ACC112 (cell line): ENCODE results near the gene NNAT.

ENCODE experiments used
- H2AFZ ChIP-seq: fragments of 200-600 bp; sonication (generic); one replicate; pipeline ENCODE4 v1.6.0; 2017; ENCODE audit warnings: antibody characterized with exemption, low read length; ENCODE audit not compliant: unreplicated experiment
- H3K27ac ChIP-seq: fragments of 200-600 bp; sonication (generic); 2 replicates; pipeline ENCODE4 v1.5.1; 2014; ENCODE audit warnings: low read depth, mild to moderate bottlenecking, antibody characterized with exemption, low read length, moderate library complexity
- H3K27me3 ChIP-seq: fragments of 200-600 bp; sonication (generic); 2 replicates; pipeline ENCODE4 v1.6.1; 2014; ENCODE audit warnings: mild to moderate bottlenecking, antibody characterized with exemption, low read length, moderate library complexity, mixed read lengths; ENCODE audit not compliant: insufficient read depth
- H3K36me3 ChIP-seq: fragments of 200-600 bp; sonication (generic); 2 replicates; pipeline ENCODE4 v1.6.1; 2016; ENCODE audit warnings: mild to moderate bottlenecking, antibody characterized with exemption, low read length, moderate library complexity, mixed read lengths; ENCODE audit not compliant: insufficient read depth
- H3K4me1 ChIP-seq: fragments of 200-600 bp; sonication (generic); one replicate; pipeline ENCODE4 v1.6.1; 2016; ENCODE audit warnings: low read length, mixed read lengths; ENCODE audit not compliant: insufficient read depth, unreplicated experiment, control insufficient read depth
- H3K4me3 ChIP-seq: fragments of 200-600 bp; sonication (generic); 2 replicates; pipeline ENCODE4 v1.5.1; 2014; ENCODE audit warnings: mild to moderate bottlenecking, low read depth, low read length
- H3K79me2 ChIP-seq: fragments of 200-600 bp; sonication (generic); one replicate; pipeline ENCODE4 v1.6.0; 2016; ENCODE audit warnings: low read length; ENCODE audit not compliant: control insufficient read depth, unreplicated experiment, insufficient read depth

The NNAT gene

DNA sequence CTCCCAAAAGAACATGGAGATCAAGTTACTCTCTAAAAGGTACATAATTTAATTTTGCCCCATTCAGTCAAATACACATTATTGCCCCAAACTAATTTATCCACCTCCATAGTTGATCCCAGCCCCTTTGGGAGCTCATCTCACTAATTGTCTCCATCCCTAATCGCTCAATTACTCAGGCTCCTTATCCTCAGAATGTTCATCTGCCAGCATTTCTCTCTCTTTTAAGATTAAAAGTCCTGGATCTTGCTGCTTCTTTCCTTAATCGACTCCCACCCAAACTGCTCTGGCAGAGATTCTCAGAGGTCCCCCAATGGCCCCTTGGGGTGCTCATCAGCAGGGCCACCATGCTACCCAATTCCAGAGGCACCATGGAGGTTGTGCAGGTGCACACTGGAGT lies 18.4 kb upstream of the NNAT start:
- Histone ChIP-seq H3K4me3 (no peak overlapping the region), H3K36me3 (no peaks in the 10 kb centered on the region), H2AFZ (no peak overlapping the region), H3K27ac (no peak overlapping the region), H3K27me3 (no peaks in the 10 kb centered on the region), H3K4me1 (no peaks in the 10 kb centered on the region), H3K79me2 (no peaks in the 10 kb centered on the region)

DNA sequence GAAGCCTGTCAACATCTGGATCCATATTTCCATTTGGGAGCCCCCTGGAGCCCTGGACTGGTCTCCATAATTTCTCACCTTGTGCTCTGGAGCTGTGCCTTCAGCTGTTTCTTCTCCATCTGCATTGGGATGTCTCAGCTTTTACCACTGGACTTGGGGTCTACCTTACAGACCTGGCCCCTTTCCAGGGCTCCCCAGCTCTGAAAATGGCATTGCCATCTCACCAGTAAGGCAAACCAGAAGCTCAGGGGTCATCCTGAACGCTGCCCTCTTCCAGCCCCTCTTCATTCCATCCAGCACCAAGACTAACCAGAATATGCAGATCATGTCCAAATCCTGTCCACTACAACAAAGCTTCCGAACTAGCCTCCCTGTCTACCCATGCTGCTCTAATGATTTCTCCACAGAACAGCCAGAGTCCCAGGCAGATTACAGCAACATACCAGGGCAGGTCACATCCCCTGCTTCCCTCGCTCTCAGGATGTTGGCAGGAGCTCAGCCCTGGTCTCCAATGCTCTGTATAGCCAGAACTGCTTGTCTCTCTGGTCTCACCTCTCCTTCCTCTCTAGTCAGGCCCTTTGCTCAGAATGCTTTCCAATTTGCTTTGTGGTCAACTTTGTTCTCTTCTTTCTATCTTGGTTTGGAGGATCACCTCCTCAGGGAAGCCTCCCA lies 17.7 kb upstream of the NNAT start:
- H3K27me3 ChIP-seq: no peaks in the 10 kb centered on the region
- no peaks in the 10 kb centered on the region for H3K79me2 ChIP-seq
- H2AFZ ChIP-seq: no peak overlapping the region
- H3K4me1 ChIP-seq: no peaks in the 10 kb centered on the region
- no peak overlapping the region for H3K4me3 ChIP-seq
- H3K36me3 ChIP-seq: no peaks in the 10 kb centered on the region
- H3K27ac ChIP-seq: no peak overlapping the region

DNA sequence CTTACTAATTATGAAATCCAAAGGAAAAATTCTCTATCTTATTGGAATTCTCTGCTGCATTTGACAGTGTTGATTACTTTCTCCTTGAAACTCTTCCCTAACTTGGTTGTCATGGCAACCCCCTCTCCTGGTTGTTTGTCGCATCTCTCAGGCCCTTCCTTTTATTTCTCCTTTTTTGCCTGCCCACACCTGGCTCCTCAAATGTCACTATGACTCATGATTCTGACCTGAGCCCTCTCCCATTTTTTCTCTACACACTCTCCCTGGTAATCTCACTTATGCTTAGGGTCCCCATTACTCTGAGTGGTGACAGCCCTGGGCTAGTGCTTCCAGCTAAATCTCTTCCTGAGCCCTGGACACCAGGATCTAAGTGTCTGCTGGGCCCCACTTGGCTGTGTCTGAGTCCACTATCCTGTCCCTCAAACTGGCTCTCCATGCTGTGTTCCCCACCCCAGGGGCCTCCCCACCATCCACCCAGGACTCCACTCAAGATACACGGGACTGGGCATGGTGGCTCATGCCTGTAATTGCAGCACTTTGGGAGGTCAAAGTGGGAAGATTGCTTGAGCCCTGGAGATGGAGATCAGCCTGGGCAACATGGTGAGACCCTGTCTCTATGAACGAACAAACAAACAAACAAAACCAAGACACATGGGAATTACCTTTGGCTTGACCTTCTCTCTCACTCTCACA lies 16.5 kb upstream of the NNAT start:
- no peak overlapping the region for H2AFZ ChIP-seq
- H3K4me3 ChIP-seq: no peak overlapping the region
- no peaks in the 10 kb centered on the region for H3K27me3 ChIP-seq
- H3K36me3 ChIP-seq: 0 out of 2 replicates have a peak, but pooled peaks cover 3% of the 10 kb centered on the region
- no peaks in the 10 kb centered on the region for H3K4me1 ChIP-seq
- no peaks in the 10 kb centered on the region for H3K79me2 ChIP-seq
- no peak overlapping the region for H3K27ac ChIP-seq

DNA sequence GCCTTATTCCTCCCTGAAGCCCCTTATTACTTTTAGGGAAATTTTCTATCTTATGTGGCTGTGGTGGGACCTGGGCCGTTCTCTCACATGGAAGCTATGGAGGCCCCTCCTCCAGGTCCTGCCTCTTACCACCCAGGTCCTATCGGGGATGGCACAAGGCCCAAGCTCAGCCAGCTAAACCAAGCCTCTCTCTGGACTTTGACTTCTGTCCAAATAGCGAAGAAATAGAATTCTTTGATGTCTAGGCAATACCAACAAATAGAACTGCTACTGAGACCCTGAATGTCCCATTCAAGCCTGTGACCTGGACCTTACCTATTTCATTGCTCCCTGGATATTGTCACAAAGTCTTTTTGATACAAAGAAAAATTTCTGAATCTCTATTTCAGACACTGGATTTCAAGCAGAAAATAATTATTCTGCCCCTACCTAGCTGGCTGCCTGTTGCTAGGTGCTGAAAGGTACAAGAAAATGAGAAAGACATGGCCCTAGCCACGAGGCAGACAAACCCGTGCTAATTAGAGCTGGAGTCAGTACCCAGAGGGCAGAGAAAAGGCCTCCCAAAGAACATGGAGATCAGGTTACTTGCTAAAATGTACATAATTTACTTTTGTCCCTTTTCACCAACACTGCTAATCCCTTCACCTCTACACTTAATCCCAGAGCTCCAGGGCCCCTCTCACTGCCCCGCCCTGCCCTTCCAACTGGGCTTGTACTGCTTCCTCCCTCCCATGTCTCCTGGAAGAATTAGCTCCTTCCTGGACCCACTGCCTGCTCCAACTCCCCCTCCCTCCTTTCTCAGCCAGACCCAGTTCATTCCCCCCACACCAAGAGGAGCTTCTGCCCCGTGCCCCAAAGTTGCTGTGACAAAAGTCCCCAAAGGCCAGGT lies 15.5 kb upstream of the NNAT start:
- H3K4me1 ChIP-seq: no peaks in the 10 kb centered on the region
- no peaks in the 10 kb centered on the region for H3K79me2 ChIP-seq
- no peak overlapping the region for H3K27ac ChIP-seq
- no peak overlapping the region for H2AFZ ChIP-seq
- H3K36me3 ChIP-seq: 0 out of 2 replicates have a peak, but pooled peaks cover 3% of the 10 kb centered on the region
- H3K4me3 ChIP-seq: no peak overlapping the region
- H3K27me3 ChIP-seq: no peaks in the 10 kb centered on the region

DNA sequence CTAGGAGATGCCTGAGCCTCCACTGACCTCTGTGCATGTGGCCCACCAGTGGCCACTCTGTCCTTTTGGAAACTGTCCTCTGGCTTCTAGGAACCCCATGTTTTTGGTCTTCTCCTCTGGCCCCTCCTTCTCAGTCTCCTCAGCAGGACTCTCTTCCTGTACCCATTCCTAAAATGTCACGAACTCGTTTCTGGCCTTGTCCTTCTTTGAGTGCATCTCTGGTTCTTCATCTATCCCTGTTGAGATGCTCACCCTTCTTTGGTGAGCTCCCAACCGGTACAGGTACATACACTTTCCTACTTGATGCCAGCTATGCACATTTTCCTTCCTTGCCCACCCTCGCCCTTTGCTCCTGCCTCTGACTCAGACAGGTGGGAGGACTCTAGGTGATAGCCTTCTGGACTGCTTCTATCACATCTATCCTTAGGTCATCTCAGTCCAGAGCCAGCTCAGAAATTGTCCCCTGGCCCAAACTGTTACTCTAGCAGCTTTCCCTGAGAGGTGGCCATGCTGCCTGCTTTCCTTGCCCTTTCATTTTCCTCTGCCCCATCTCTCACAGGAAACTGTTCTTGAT lies 14.8 kb upstream of the NNAT start:
- Histone ChIP-seq H2AFZ (no peak overlapping the region), H3K79me2 (no peaks in the 10 kb centered on the region), H3K4me3 (no peak overlapping the region), H3K27me3 (no peaks in the 10 kb centered on the region), H3K36me3 (0 out of 2 replicates have a peak, but pooled peaks cover 3% of the 10 kb centered on the region), H3K4me1 (no peaks in the 10 kb centered on the region), H3K27ac (no peak overlapping the region)

DNA sequence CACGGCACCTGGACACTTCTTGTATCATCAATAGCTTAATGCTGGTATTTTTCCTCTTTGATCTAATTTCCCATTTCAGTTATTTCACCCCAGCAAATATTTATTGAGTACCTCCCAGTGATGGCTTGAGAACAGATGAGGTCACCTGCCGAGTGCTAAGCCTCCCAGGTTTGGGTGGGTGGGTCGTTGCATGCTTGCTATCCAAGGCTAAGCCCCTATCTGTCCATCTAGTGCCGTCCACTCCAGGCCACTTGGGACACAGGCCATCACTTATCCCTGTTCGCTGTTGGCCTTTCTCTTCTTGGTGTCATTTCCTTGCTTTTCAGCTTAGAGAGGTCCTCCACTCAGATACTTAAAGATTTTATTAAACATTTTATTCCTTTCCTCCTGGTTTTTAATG lies 10.8 kb upstream of the NNAT start:
- Histone ChIP-seq H3K27me3 (no peaks in the 10 kb centered on the region), H3K4me3 (no peak overlapping the region), H3K4me1 (peaks cover 13% of the 10 kb centered on the region), H3K36me3 (0 out of 2 replicates have a peak, but pooled peaks cover 12% of the 10 kb centered on the region), H2AFZ (no peak overlapping the region), H3K27ac (no peak overlapping the region), H3K79me2 (no peaks in the 10 kb centered on the region)

DNA sequence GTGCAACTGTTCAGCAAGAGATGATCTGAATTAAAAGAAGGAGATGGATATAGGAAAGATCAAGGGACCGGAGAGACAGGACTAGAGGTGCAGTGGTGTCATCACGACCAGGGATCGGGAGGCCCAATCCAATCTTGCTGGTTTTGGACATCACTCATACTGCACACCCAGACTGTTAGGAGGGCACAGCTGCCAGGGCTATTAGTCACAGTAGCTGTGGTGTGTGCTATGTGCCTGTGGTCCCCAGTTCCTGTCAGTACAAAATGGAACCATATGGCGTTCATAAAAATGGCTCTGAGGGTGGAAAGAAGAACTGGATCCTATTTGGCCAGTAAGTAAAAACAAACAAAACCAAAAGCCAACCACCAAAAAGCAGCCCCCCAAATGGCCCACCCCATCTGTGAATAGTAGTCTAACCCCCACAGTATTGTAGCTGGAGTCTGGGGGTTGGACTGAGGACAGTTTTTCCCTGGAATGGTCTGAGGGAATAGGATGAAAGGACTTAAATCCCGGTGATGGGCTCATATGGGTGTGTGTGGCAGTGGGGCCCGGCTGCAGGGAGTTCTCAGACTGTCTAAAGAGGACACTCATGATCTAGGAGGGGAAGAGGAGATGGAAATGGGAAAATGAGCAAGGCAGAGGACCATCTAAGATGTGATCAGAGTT lies 9.3 kb upstream of the NNAT start:
- Histone ChIP-seq H3K36me3 (0 out of 2 replicates have a peak, but pooled peaks cover 12% of the 10 kb centered on the region), H3K79me2 (peaks cover 2% of the 10 kb centered on the region), H3K27me3 (no peaks in the 10 kb centered on the region), H3K4me3 (no peak overlapping the region), H3K4me1 (peaks cover 13% of the 10 kb centered on the region), H3K27ac (no peak overlapping the region), H2AFZ (no peak overlapping the region)

GRCh38 chr20:37513779-37514359 lies 7.2 kb upstream of the NNAT start:
- H3K4me1 ChIP-seq: peaks cover 13% of the 10 kb centered on the region
- 0 out of 2 replicates have a peak, but pooled peaks cover 17% of the 10 kb centered on the region for H3K36me3 ChIP-seq
- no peak overlapping the region for H2AFZ ChIP-seq
- no peak overlapping the region for H3K27ac ChIP-seq
- no peaks in the 10 kb centered on the region for H3K27me3 ChIP-seq
- peaks cover 17% of the 10 kb centered on the region for H3K79me2 ChIP-seq
- no peak overlapping the region for H3K4me3 ChIP-seq

GRCh38 chr20:37515876-37516275 lies 5.2 kb upstream of the NNAT start:
- Histone ChIP-seq H2AFZ (no peak overlapping the region), H3K4me1 (peaks cover 13% of the 10 kb centered on the region), H3K4me3 (no peak overlapping the region), H3K79me2 (peaks cover 36% of the 10 kb centered on the region), H3K27ac (no peak overlapping the region), H3K36me3 (0 out of 2 replicates have a peak, but pooled peaks cover 13% of the 10 kb centered on the region), H3K27me3 (no peaks in the 10 kb centered on the region)
